GM12865 (cell line): ENCODE data around the gene TBC1D9B.

Experiments
- DNase-seq: peaks from one replicate; pipeline ENCODE4 v3.0.0; 2010; ENCODE audit warnings: low read depth
- H3K4me3 ChIP-seq: 2 replicates; pipeline ENCODE4 v1.5.1; 2011; ENCODE audit warnings: mild to moderate bottlenecking, low read depth, low read length, control low read depth
- TF ChIP-seq, protein P1 (sequence below): IDR thresholded peaks from 2 replicates; pipeline ENCODE4 v1.5.1; 2011; ENCODE audit warnings: low read length, control low read depth, low read depth, inconsistent platforms; ENCODE audit not compliant: insufficient read depth; ENCODE audit errors: missing control alignments

TBC1D9B gene

GRCh38 chr5:179812997-179813607 lies 94.6 kb downstream of the TBC1D9B start:
- H3K4me3 ChIP-seq: no peak overlapping the region
- no peak for DNase-seq
- TF ChIP-seq, protein P1, sequence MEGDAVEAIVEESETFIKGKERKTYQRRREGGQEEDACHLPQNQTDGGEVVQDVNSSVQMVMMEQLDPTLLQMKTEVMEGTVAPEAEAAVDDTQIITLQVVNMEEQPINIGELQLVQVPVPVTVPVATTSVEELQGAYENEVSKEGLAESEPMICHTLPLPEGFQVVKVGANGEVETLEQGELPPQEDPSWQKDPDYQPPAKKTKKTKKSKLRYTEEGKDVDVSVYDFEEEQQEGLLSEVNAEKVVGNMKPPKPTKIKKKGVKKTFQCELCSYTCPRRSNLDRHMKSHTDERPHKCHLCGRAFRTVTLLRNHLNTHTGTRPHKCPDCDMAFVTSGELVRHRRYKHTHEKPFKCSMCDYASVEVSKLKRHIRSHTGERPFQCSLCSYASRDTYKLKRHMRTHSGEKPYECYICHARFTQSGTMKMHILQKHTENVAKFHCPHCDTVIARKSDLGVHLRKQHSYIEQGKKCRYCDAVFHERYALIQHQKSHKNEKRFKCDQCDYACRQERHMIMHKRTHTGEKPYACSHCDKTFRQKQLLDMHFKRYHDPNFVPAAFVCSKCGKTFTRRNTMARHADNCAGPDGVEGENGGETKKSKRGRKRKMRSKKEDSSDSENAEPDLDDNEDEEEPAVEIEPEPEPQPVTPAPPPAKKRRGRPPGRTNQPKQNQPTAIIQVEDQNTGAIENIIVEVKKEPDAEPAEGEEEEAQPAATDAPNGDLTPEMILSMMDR: no peak

GRCh38 chr5:179812135-179812825 lies 95.4 kb downstream of the TBC1D9B start:
- TF ChIP-seq, protein P1: no peak
- no peak for DNase-seq

More at GRCh38 chr5:179812135-179812825, 95.4 kb downstream of the TBC1D9B start:
- no peak overlapping the region for H3K4me3 ChIP-seq
